NCI-H748 (cell line): ENCODE results near the gene FNDC7.
"Not testable (repeated sequence)": the region's sequence is repeated elsewhere in the genome, so short reads cannot be mapped to it uniquely, and the experiment has no call there.

Experiments
- DNase-seq: peaks from one replicate; lab custom pipeline; 2025; ENCODE audit not compliant: unreplicated experiment; lab: John Stamatoyannopoulos, UW

The FNDC7 gene

GRCh38 chr1:108712606-108713150 is at the start of gene FNDC7:
TSS of gene FNDC7 (plus strand) at chr1:108712908. CDS start at chr1:108712934, 26 bp downstream.
- peak; percentile 55 for DNase-seq

GRCh38 chr1:108663074-108663473 is 49.6 kb upstream of the FNDC7 start:
- DNase-seq: no peak

- DNase-seq: no peak
Observed at GRCh38 chr1:108664481-108664880, 48.2 kb upstream of the FNDC7 start.

GRCh38 chr1:108665067-108665466 is 47.6 kb upstream of the FNDC7 start:
- no peak for DNase-seq

GRCh38 chr1:108665771-108666170 is 46.9 kb upstream of the FNDC7 start:
- no peak for DNase-seq

- DNase-seq: not testable (repeated sequence)
Observed at GRCh38 chr1:108667422-108667821, 45.3 kb upstream of the FNDC7 start.

- no peak for DNase-seq
Observed at GRCh38 chr1:108668777-108669176, 43.9 kb upstream of the FNDC7 start.

GRCh38 chr1:108669679-108670078 is 43.0 kb upstream of the FNDC7 start:
- no peak for DNase-seq

GRCh38 chr1:108670131-108670773 is 42.5 kb upstream of the FNDC7 start:
- DNase-seq: no peak

GRCh38 chr1:108671143-108671542 is 41.6 kb upstream of the FNDC7 start:
- DNase-seq: no peak

GRCh38 chr1:108678706-108679105 is 34.0 kb upstream of the FNDC7 start:
- DNase-seq: no peak

GRCh38 chr1:108679586-108680213 is 33.0 kb upstream of the FNDC7 start:
- no peak for DNase-seq

- not testable (repeated sequence) for DNase-seq
Observed at GRCh38 chr1:108681701-108682100, 31.0 kb upstream of the FNDC7 start.

GRCh38 chr1:108685529-108685928 is 27.2 kb upstream of the FNDC7 start:
- no peak for DNase-seq

- no peak for DNase-seq
Observed at GRCh38 chr1:108686614-108687313, 25.9 kb upstream of the FNDC7 start.

GRCh38 chr1:108691128-108691941 is 21.4 kb upstream of the FNDC7 start:
- peak; percentile 41 for DNase-seq

GRCh38 chr1:108691942-108692723 is 20.6 kb upstream of the FNDC7 start, which contains the start of gene PRPF38B:
TSS of gene PRPF38B (plus strand) at chr1:108692310. CDS start at chr1:108692592, 282 bp downstream.
- DNase-seq: peak; percentile 93

- peak; percentile 85 for DNase-seq
Observed at GRCh38 chr1:108692724-108693655, 19.7 kb upstream of the FNDC7 start.

GRCh38 chr1:108695535-108695934 is 17.2 kb upstream of the FNDC7 start:
- DNase-seq: no peak
